ENCODE measurements around the gene GNAQ.
"Not testable (repeated sequence)": the region's sequence is repeated elsewhere in the genome, so short reads cannot be mapped to it uniquely, and the experiment has no call there.

The GNAQ gene

GRCh38 chr9:77901771-77902170 lies 129.8 kb downstream of the GNAQ start:
- DNase-seq (ENCODE audit: low read depth), result no peak

DNA sequence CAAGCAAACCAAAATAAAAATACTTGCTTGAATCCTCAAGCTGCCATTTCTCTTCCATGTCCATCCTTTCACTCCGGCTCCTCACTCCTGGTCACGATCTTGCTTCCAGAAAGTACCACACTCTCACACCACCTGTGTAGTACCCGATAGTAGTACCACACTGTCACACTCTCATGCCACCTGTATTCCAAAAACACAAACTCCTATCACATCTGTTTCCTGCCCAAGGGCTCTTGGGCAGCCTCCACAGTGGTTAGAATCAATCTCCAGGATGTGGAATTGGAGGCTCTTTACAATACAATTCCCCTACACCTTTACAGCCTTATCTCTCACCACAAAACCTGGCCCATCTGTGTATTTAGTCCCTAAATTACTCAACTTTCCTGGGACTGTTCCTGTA lies 130.6 kb downstream of the GNAQ start:
- DNase-seq (ENCODE audit: low read depth), result no peak

DNA sequence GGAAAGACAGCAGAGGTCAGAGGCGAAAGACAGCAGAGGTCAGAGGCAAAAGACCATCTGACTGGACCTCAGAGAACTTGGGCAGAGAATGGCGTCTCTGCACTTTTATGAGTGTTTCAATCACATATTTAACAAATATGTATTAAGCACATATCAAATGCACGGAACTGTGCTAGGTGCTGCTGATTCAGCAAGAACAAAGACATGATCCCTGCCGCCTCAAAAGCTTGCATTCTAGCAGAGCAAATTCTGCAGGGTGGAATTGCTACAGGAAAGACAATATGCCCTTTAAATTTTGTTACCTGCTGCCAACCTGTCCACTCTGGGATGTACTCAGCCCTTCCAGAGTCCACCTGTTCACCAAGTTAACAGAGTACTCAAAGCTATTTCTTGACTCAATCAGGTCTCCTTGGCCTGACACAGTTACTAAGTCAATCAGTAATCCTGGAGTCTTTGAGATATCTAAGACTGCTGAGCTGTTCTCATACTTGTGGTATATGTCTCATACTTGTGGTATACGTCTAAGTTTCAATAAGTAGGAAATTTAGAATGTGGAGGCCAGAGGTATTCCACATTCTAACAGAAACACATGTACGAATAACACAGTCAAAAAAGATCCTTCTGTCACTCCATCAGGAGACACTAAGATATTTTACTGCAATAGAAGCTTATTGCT lies 131.8 kb downstream of the GNAQ start:
- DNase-seq (ENCODE audit: low read depth), result no peak

DNA sequence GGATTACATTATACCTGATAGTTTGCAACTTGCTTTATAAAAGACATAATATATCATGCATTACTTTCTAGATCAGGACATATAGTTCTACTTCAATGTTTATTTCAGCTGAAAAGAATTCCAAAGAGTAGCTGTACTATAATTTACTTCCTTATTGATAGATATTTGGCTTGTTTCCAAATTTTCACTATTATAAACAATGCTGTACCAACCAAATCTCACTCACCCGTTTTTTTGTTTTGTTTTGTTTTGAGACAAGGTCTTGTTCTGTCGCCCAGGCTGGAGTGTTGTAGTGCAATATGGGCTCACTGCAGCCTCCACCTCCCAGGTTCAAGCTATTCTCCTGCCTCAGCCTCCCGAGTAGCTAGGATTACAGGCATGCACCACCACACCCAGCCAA lies 132.7 kb downstream of the GNAQ start:
- DNase-seq (ENCODE audit: low read depth), result no peak

DNA sequence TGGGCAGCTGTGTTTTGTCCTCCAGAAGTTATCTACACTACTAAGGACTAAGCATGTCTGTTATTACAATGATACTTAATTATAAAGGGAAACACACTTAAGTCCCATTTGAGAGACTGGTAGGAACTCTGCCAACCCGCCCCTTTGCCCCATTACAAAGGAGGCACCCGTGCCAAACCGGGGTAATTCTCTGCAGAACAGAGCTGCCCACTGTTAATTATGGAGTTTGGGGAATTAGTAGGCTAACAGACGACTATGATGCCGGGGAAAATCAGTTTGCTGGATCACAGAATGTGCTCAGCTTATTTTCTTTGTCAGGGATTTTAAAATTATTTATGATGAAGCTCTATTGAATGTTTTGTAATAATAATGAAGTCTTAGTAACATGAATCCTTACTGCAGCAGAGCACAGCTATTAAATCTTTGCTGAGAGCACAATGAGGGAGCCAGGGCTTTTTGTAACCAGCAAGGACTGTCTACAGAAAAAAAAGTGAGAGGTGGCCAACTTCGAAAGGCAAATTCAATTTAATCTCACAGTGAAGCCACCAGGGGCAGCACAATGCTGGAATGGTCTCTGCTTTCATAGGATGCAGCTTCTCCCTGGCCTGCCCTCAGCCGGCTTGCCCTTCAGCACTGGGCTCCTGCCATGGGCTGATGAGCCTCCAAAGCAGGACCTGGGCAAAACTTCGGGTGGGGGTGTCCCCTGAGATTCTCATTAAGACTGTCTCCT lies 134.5 kb downstream of the GNAQ start:
- DNase-seq (ENCODE audit: low read depth), result no peak

DNA sequence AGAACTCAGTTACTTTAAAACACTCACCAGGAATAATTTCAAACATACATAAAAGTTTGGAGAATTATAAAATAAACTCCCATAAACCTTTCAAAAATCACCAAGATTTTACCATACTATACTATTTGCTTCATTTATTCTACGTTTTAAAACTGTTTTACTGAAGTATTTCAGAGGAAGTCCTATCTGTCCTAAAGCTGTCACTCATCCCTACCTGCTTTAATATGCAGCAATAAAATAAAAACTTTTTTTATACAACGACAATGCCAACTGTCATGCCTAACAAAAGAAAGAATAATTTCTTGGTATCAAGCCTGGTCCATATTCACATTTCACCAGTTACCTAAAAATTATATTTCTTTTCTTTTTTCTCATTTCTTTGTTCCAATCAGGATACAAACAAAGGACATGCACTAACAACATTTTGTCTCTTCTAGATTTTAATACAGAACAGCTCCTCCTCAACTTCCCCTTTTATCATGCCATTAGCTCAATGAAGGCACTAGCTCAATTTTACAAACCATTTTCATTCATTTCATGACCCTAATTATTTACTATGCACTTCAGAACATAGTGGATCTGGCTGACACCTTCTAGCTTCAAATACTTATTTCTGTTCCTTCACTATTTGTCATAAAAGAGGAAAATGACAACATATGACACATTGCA lies 135.2 kb downstream of the GNAQ start:
- no peak for DNase-seq (ENCODE audit: low read depth)

DNA sequence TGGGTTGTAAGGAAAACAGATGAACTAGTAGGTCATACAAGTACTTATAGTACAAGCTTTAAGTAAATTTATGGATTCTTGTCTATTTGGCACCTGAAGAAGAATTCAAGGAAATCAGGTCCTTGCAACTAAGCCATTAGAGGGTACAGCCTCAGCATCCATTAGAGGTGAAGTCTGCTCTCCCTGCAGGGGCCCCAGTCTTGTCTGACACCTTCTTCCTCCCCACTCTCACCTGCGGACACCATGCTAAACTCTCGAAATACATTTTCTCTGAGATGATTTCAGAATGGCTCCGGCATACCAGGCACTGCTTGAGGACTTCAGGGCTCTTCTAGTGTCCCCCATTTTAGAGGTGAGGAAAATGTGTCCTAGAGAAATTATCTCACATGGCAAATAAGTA lies 137.9 kb downstream of the GNAQ start:
- no peak for DNase-seq (ENCODE audit: low read depth)

DNA sequence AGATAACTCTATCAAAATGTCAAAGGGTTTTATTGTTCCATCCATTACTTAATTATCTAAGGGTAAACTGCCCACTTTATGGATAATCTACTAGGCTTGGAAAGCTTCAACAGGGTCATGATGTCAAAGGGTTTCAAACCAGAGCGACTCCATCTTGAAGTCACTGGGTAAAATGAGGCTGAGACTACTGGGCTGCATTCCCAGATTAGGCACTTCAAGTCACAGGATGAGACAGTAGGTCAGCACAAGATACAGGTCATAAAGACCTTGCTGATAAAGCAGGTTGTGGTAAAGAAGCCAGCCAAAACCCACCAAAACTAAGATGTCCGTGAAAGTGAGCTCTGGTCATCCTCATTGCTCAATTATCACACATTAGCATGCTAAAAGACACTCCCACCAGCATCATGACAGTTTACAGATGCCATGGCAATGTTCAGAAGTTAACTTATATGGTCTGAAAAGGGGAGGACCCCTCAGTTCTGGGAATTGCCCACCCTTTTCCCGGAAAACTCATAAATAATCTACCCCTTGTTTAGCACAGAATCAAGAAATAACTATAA lies 138.6 kb downstream of the GNAQ start:
- no peak for DNase-seq (ENCODE audit: low read depth)

- no peak for DNase-seq (ENCODE audit: low read depth)
Observed at GRCh38 chr9:77892171-77892570, 139.4 kb downstream of the GNAQ start.

- no peak for DNase-seq (ENCODE audit: low read depth)
Observed at GRCh38 chr9:77891128-77891800, 140.3 kb downstream of the GNAQ start.

DNA sequence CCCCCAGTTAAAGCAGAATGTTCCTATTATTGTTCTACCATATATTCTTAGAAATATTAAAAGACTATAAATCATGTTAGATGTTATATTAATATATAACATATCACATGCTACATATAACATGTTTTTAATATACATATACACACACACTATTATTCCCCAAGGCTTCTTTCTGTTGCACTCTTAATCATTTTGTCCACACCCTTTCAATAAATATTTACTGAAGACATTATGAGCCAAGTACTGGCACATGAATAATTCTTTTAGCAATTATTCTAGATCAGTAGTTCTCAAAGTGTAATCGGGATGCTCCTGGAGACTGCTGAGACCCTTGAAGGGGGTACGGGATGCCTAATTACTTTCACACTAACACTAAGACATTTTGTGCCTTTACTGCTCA lies 143.9 kb downstream of the GNAQ start:
- DNase-seq (ENCODE audit: low read depth), result no peak

GRCh38 chr9:77885104-77885672 lies 146.4 kb downstream of the GNAQ start:
- no peak for DNase-seq (ENCODE audit: low read depth)

DNA sequence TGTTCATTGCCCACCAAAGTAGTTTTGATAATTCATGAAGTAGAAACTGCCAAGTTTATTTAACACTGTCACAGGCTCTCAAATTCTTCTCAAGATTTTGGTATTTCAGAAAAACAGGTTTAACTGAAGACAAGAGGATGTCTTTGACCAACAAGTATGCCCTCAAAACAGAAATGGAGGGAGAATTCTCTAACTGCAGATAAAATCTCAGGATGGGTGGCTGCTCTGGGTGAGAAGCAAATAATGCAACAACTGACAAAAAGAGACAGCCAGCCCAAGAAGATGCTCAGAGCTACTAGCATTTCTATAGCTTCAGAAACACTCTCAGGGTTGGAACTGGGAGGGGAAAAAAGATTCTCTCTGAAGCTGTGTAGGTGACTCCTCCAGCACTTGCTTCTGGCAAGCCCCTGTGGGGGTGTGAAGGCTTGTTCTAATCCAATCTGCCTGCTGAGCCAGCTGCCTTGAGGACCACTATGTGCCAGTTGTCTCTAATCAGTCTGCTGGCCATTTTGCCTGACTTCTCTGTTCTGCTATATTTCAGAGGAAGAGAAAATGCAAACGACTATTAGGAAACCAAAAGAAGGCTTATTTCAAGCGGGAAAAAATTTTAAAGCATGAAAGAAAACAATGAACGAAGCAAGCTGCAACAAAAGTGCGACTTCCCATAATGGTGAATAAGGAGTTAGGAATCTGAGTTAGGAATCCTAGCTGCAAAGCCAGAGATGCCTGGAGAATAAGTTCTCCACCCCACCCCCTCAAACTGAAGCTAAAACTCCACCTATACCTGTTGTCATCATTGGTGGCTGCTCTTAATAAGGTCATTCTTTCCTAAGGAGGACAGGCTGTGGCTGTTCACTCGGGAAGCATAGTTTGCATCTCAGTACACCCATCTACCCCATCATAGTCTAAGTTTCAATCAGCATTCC lies 147.5 kb downstream of the GNAQ start:
- no peak for DNase-seq (ENCODE audit: low read depth)

DNA sequence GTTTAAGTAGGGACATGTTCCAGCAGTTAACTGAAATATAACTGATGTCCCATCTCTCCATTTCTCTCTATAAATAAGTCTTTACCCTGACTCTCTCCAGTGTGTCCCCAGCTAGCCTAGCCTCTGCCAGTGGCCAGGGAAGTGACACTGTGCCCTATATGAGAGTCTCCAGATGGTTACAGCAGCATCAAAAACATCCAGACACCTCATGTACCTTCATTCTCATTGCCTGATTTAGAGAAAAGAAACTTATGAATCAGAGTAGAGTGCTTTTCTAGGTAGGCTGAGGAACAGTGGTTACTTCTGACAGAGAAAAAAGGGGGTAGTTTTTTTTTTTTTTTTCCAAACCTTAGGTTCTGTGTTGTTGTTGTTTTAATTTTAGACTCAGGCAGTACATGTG lies 148.5 kb downstream of the GNAQ start:
- DNase-seq (ENCODE audit: low read depth), result no peak

DNA sequence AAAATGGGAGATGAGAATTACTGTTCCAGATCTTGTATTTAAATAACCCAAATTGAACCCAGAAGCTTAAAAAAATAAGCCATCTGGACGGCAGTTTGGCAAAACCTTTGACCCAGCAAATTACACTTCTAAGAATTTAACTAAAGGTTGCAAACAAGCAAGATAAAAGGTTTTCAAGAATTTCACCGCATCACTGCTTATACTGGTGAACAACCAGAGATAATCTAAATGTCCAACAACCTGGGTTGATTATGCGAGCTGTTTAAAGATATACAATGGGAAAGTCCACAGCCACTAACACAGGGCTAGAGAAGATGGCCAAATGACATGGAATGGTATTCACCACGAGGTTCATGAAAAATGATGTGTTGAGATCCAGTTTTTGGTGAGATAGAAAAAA lies 149.3 kb downstream of the GNAQ start:
- no peak for DNase-seq (ENCODE audit: low read depth)

DNA sequence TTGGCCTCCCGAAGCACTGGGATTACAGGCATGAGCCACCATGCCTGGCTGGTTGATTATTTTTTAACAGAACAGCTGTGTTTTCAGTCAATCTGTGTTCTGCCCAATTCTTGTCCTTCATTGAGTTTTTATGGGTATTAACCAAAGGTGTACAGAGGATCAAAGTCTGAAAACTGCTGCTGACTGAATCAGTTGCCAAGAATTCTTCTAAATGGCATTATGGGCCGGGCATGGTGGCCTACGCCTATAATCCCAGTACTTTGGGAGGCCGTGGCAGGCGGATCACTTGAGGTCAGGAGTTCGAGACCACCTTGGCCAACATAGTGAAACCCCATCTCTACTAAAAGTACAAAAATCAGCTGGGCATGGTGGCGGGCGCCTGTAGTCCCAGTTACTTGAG lies 150.0 kb downstream of the GNAQ start:
- not testable (repeated sequence) for DNase-seq (ENCODE audit: low read depth)

DNA sequence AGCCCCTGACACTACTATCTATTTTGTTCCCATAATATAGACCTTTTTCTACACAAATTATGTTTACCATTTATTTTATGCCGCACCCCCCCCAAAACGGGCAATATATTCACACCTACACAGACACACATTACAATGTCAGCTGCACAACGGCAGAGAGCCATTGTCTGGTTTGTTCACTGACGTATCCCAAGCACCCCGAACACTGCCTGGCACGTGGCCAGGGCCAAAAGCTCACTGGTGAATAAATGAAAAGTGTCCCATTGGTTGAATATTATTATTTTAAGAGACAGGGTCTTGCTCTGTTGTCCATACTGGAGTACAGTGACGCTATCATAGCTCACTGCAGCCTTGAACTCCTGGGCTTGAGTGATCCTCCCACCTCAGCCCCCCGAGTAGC lies 150.5 kb downstream of the GNAQ start:
- no peak for DNase-seq (ENCODE audit: low read depth)

DNA sequence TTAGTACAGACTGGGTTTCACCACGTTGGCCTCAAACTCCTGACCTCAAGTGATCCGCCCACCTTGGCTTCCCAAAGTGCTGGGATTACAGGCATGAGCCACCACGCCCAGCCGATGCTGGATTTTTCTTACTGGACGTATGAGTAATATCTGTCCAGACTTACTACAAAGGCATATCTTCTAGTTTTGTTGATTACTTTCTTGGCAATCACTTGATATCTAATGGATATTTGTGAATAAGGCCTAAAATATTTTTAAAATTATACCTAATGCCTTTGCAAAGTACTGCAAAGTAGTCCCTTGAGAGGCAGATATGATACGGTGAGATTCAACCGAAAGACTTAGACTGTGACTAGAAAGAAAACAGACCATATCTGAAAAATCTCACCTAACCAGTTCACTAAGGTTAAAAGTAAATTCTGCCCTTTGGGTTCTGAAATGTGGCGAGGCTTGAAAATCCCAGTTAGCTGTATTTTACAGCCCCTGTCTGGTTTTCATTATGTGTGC lies 152.1 kb downstream of the GNAQ start:
- DNase-seq (ENCODE audit: low read depth), result no peak

DNA sequence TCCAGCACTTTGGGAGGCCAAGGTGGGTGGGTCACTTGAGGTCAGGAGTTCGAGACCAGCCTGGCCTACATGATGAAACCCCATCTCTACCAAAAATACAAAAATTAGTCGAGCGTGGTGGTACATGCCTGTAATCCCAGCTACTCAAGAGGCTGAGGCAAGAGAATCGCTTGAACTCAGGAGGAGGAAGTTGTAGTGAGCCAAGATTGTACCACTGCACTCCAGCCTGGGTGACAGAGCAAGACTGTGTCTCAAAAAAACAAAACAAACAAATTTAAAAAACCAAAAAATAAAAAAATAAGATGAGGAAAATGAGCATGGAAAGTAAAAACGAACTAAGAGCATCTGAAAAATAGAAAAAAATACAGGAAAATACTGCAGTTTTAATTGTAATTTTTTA lies 152.8 kb downstream of the GNAQ start:
- not testable (repeated sequence) for DNase-seq (ENCODE audit: low read depth)

DNA sequence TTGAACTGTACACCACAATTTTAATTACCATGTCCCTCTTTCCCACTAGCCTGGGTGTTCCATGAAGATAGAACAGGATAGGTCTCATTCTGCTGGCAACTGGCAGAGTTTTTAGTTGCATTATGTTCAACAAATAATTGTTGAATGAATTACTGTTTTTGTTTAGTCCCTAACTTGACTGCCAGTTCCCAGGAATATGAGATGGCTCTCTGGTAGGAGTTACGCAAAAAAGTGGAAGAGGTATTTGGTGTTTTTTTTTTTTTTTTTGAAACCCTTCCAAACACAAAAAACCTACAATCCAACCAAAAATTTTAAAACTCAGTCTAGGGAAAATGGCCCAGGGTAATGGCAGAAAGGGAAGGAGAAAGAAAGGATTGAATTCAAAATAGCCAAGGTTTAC lies 153.6 kb downstream of the GNAQ start:
- DNase-seq (ENCODE audit: low read depth), result no peak

DNA sequence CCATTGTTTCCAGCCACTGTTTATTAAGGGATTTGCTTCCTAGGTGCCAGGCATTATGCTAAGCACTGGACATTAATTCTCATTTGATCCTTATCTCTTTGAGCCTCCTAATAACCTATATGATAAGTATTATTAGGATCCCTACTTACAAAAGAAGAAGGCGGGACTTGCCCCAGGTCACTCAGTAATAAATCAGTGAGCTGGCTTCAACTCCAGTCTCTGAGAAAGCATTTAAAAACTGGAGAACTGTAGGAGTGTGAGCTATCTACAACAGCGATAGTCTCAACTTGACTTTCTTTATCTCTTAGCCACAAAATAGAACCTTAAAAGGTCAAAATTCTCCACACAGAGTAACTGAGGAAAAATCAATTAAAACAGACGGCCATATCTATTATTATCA lies 155.0 kb downstream of the GNAQ start:
- DNase-seq (ENCODE audit: low read depth), result no peak
